H1 (cell line): ENCODE results near the gene IFRD1. TPM values are rescaled to one million over a fixed set of nuclear protein-coding genes. Genes with fewer than 3 reads are reported as not detected.

Experiments
- CTCF ChIP-seq, 3 experiments: IDR thresholded peaks; 1 replicate in 2 of 3; 2 replicates in 1 of 3; pipeline versions ENCODE4 v1.5.1 to v1.6.1; 2011; ENCODE audit warnings: low read length in 3 of 3, mild to moderate bottlenecking in 3 of 3, inconsistent platforms in 2 of 3, low read depth in 1 of 3, moderate library complexity in 1 of 3; ENCODE audit not compliant: insufficient read depth in 1 of 3; ENCODE audit errors: control extremely low read depth in 1 of 3
- polyA plus RNA-seq, 7 experiments: library from polyadenylated mRNA; depleted of rRNA in 3 of 7; stranded (reverse) in 5 of 7; unstranded in 2 of 7; fragments of >200 nt in 5 of 7; fragments of 200-250 nt in 2 of 7; gene quantifications; 1 replicate in 5 of 7; 2 replicates in 1 of 7; 4 replicates in 1 of 7; pipeline versions ENCODE4 v1.2.1 to v1.2.3, GENCODE V29; 2011 to 2013; ENCODE audit warnings: missing spikeins in 2 of 7, mixed read lengths in 2 of 7
- total RNA-seq: library from RNA; stranded (reverse); fragmentation: NEBNext Ultra II Directional; extraction: Animal tissue kit (Norgen Biotek cat#: 25700); gene quantifications from 2 replicates; pipeline ENCODE4 v1.2.1, GENCODE V29; 2021

IFRD1 gene
- total and polyA plus RNA-seq, 2 of the 8 experiments (the other 6 are each of a cell fraction or from before 2014, with no cell fraction given), result 23.0 to 50.4 TPM

DNA sequence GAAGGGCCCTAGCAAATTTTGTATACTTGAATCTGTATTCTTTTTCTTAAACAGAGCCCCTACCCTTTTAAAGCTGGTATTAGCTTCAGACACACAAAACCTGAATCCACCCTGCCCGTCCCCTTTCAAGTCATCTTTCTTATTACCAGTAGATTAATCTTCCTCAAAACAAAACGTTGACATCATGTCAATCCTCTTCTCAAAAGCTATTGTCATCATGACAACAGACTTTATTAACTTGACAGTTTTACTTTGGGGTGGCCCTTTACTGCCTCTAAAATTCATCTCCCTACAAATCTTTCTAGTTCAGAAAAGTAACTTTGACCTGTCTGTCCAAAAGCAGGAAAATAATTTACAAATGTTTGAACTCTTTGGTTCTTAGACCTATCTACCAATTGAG lies 21.5 kb upstream of the IFRD1 start (continued):
- TF ChIP-seq CTCF (IDR thresholded peaks at IDR 0.05; ENCODE audit: control extremely low read depth in 1 of 3, insufficient read depth in 1 of 3, low read depth in 1 of 3, low read length in 3 of 3), result no peak
- TF ChIP-seq, all 59 proteins: peak for 0
